GM12878 (cell line): Measurements from ENCODE around the gene MEIOC. TPM values are rescaled to one million over a fixed set of nuclear protein-coding genes. Genes with fewer than 3 reads are reported as not detected.

Experiments
- ATAC-seq: fragments of 200-7000 bp; cut with Tn5 transposase; 3 replicates; pipeline ENCODE4 v1.9.1; 2020; ENCODE audit warnings: mild to moderate bottlenecking, moderate library complexity
- BruUV-seq: library from RNA; stranded (reverse); fragments of 400-500 nt; replicated peaks from 2 replicates; lab custom pipeline; 2021; lab: Mats Ljungman, UMichigan
- CTCF ChIA-PET: fragments of 300-600 bp; sonication (Branson Sonifier 250); formaldehyde crosslinking; extraction: SDS; loops from one replicate; lab custom pipeline; 2021; ENCODE audit warnings: inconsistent platforms; lab: Yijun Ruan, JAX
- POLR2A ChIA-PET: fragments of 350-600 bp; formaldehyde crosslinking; extraction: SDS; loops from one replicate; lab custom pipeline; 2021; ENCODE audit warnings: inconsistent platforms; lab: Charles Lee
- RAD21 ChIA-PET: fragments of 300-600 bp; sonication (Branson Sonifier 250); formaldehyde crosslinking; loops from one replicate; lab custom pipeline; 2023; ENCODE audit warnings: antibody characterized with exemption; ENCODE audit not compliant: unreplicated experiment; lab: Charles Lee
- SMC1A ChIA-PET: fragments of 300-600 bp; sonication (Branson Sonifier 250); formaldehyde crosslinking; loops from one replicate; lab custom pipeline; 2023; ENCODE audit not compliant: unreplicated experiment, uncharacterized antibody; lab: Charles Lee
- DNase-seq: peaks from one replicate; pipeline ENCODE4 v3.0.0-alpha.2; 2011; ENCODE audit warnings: low read depth, low spot score
- FAIRE-seq: peaks from 3 replicates; lab custom pipeline; 2011; peaks lifted over from hg19 to GRCh38; lab: Jason Lieb, UNC
- H2AFZ ChIP-seq: 2 replicates; pipeline ENCODE4 v1.6.0; 2011; ENCODE audit warnings: low read depth, low read length, control low read depth; ENCODE audit not compliant: control insufficient read depth
- H3K27ac ChIP-seq: 2 replicates; pipeline ENCODE4 v1.5.1; 2011; ENCODE audit warnings: control low read depth; ENCODE audit not compliant: control insufficient read depth, insufficient read depth
- H3K27me3 ChIP-seq, 2 experiments: replicated peaks in 1 of 2; 2 replicates each; pipeline versions ENCODE4 v1.6.0 to v1.6.1; 2011; ENCODE audit warnings: low read length in 1 of 2; ENCODE audit not compliant: control insufficient read depth in 2 of 2, insufficient read depth in 2 of 2
- H3K36me3 ChIP-seq, 2 experiments: 2 replicates each; pipeline ENCODE4 v1.5.1; 2011; ENCODE audit warnings: low read length in 1 of 2; ENCODE audit not compliant: control insufficient read depth in 2 of 2, insufficient read depth in 2 of 2
- H3K4me1 ChIP-seq: 2 replicates; pipeline ENCODE4 v1.6.1; 2011; ENCODE audit warnings: mild to moderate bottlenecking, low read length, moderate library complexity, mixed read lengths; ENCODE audit not compliant: control insufficient read depth, insufficient read depth
- H3K4me2 ChIP-seq: 2 replicates; pipeline ENCODE4 v1.6.0; 2011; ENCODE audit warnings: control low read depth; ENCODE audit not compliant: control insufficient read depth, insufficient read depth
- H3K4me3 ChIP-seq: fragments of 200-600 bp; sonication (generic); 2 replicates; pipeline ENCODE4 v1.5.1; 2016
- H3K79me2 ChIP-seq: 2 replicates; pipeline ENCODE4 v1.6.0; 2011; ENCODE audit warnings: low read length; ENCODE audit not compliant: control insufficient read depth, insufficient read depth
- H3K9ac ChIP-seq: 2 replicates; pipeline ENCODE4 v1.8.0; 2011; ENCODE audit warnings: low read length, control low read depth, mixed read lengths; ENCODE audit not compliant: control insufficient read depth, insufficient read depth
- H3K9me3 ChIP-seq: replicated peaks from 3 replicates; pipeline ENCODE4 v1.5.1; 2011; ENCODE audit warnings: mild to moderate bottlenecking, low read length; ENCODE audit not compliant: control insufficient read depth, insufficient read depth
- H4K20me1 ChIP-seq: 2 replicates; pipeline ENCODE4 v1.6.0; 2011; ENCODE audit not compliant: control insufficient read depth, insufficient read depth
- BACH1 ChIP-seq: fragments of 450-650 bp; IDR thresholded peaks from 2 replicates; pipeline ENCODE4 v1.6.1; 2017; ENCODE audit warnings: mild to moderate bottlenecking, borderline replicate concordance
- CEBPB ChIP-seq, 2 experiments: fragments of 150-350 bp in 1 of 2; IDR thresholded peaks; 2 replicates each; pipeline ENCODE4 v1.6.1; 2012 to 2014; ENCODE audit warnings: low read depth in 2 of 2, low read length in 2 of 2, borderline replicate concordance in 1 of 2, inconsistent platforms in 1 of 2
- EGR1 ChIP-seq, 2 experiments: IDR thresholded peaks; 1 replicate in 1 of 2; 2 replicates in 1 of 2; pipeline ENCODE4 v1.6.1; 2011 to 2012; ENCODE audit warnings: low read depth in 2 of 2, low read length in 2 of 2, borderline replicate concordance in 1 of 2, mild to moderate bottlenecking in 1 of 2, moderate library complexity in 1 of 2
- KDM1A ChIP-seq: fragments of 200-600 bp; sonication (generic); IDR thresholded peaks from 2 replicates; pipeline ENCODE4 v1.6.1; 2016; ENCODE audit warnings: borderline replicate concordance
- KLF5 ChIP-seq: fragments of 450-650 bp; IDR thresholded peaks from 2 replicates; pipeline ENCODE4 v1.6.1; 2014; ENCODE audit warnings: mild to moderate bottlenecking; ENCODE audit not compliant: partially characterized antibody
- NBN ChIP-seq: fragments of 450-650 bp; IDR thresholded peaks from 2 replicates; pipeline ENCODE4 v1.6.1; 2016
- PAX8 ChIP-seq: fragments of 450-650 bp; IDR thresholded peaks from 2 replicates; pipeline ENCODE4 v1.6.1; 2017; ENCODE audit warnings: mild to moderate bottlenecking, moderate library complexity
- RAD21 ChIP-seq: IDR thresholded peaks from 2 replicates; pipeline ENCODE4 v1.6.1; 2011; ENCODE audit warnings: mild to moderate bottlenecking, low read depth, low read length, moderate library complexity; ENCODE audit not compliant: insufficient read depth
- RUNX3 ChIP-seq: IDR thresholded peaks from 2 replicates; pipeline ENCODE4 v1.6.1; 2012; ENCODE audit warnings: low read length, inconsistent platforms
- SMAD1 ChIP-seq: fragments of 450-650 bp; IDR thresholded peaks from 2 replicates; pipeline ENCODE4 v1.6.1; 2018; ENCODE audit warnings: mild to moderate bottlenecking, low read depth; ENCODE audit not compliant: partially characterized antibody
- STAT1 ChIP-seq: fragments of 450-650 bp; conservative IDR thresholded peaks from 2 replicates; pipeline ENCODE4 v1.6.1; 2014; ENCODE audit warnings: antibody characterized with exemption, mild to moderate bottlenecking
- ZNF274 ChIP-seq: IDR thresholded peaks from one replicate; pipeline ENCODE4 v1.8.0; 2011; ENCODE audit not compliant: insufficient read length, insufficient read depth
- WGBS: methylation state at CpG from one replicate; pipeline ENCODE4 v1.1.6; 2016; ENCODE audit warnings: low lambda C conversion rate; ENCODE audit not compliant: insufficient replicate concordance, insufficient coverage; ENCODE audit errors: missing lambda C conversion rate; 5-methylcytosine and 5-hydroxymethylcytosine counted together
- in situ Hi-C: fragments of 300-500 bp; cut with MboI; formaldehyde crosslinking; loops from 9 replicates; pipeline ENCODE4 v1.14.3; 2018; ENCODE audit warnings: mixed read lengths
- intact Hi-C: fragments of 100-400 bp; cut with micrococcal nuclease; formaldehyde crosslinking; loops from one replicate; pipeline ENCODE4 v1.14.2; 2022; ENCODE audit not compliant: unreplicated experiment
- polyA plus RNA-seq, 11 experiments: library from polyadenylated mRNA; depleted of rRNA in 4 of 11; unstranded in 6 of 11; stranded (reverse) in 5 of 11; fragments of >200 nt; fragmentation: Nextera tagmentation in 4 of 11; fragmentation: Illumina TruSeq in 1 of 11; extraction: Ambion mirVana in 4 of 11; extraction: Trizol in 1 of 11; gene quantifications; 1 replicate in 1 of 11; 2 replicates in 10 of 11; pipeline versions ENCODE4 v1.2.1 to v1.2.3, GENCODE V29; 2011 to 2016; ENCODE audit warnings: inconsistent platforms in 2 of 11, missing spikeins in 2 of 11, low read depth in 1 of 11
- total RNA-seq, 4 experiments: library from RNA; depleted of rRNA in 3 of 4; stranded (reverse); fragments of >200 nt in 3 of 4; fragmentation: Illumina TruSeq in 1 of 4; extraction: Trizol in 1 of 4; gene quantifications; 2 replicates each; pipeline versions ENCODE4 v1.2.1 to v1.2.3, GENCODE V29; 2013 to 2021
- TF ChIP-seq, protein P1 (sequence below): fragments of 450-650 bp; IDR thresholded peaks from 2 replicates; pipeline ENCODE4 v1.6.1; 2014; ENCODE audit warnings: mild to moderate bottlenecking
- TF ChIP-seq, protein P2 (sequence below): fragments of 450-650 bp; IDR thresholded peaks from 2 replicates; pipeline ENCODE4 v1.6.1; 2016; ENCODE audit warnings: mild to moderate bottlenecking
- TF ChIP-seq, protein P3 (sequence below): fragments of 450-650 bp; IDR thresholded peaks from 2 replicates; pipeline ENCODE4 v1.6.1; 2017; ENCODE audit warnings: mild to moderate bottlenecking, low read depth, inconsistent platforms; ENCODE audit not compliant: poor library complexity, severe bottlenecking

MEIOC gene
- total and polyA plus RNA-seq, 10 of the 15 experiments (the other 5 are each of a cell fraction or from before 2014, with no cell fraction given): 0.01 to 0.48 (median 0.12) TPM; not detected in 4

DNA sequence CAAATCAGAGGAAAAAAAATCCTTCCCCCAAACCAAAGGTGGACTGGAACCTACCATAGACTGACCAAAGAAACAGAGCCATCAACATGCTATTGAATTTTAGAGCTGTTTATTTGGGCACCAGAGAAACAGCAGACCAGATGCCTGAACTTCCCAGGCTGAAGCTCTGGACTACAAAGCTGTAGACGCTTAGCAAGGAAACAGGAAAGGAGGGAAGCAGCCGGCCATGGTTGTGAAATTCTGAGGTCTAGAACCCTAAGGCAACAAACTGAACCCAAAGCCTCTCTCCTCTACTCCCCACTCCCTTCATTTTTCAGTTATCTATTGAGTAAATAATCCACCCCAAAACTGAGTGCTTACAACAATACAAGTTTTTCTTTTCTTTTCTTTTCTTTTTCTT is 45.4 kb upstream of the MEIOC start:
- Histone ChIP-seq H3K4me3 (no peak overlapping the region), H3K79me2 (no peaks in the 10 kb centered on the region), H3K36me3 (no peaks in the 10 kb centered on the region), H3K9me3 (no peaks in the 10 kb centered on the region), H4K20me1 (no peaks in the 10 kb centered on the region), H3K27ac (no peak overlapping the region), H2AFZ (no peak overlapping the region), H3K4me2 (no peak overlapping the region), H3K4me1 (no peaks in the 10 kb centered on the region), H3K9ac (no peak overlapping the region), H3K27me3 (no peaks in the 10 kb centered on the region; a peak in 1 of 4 replicates)
- ChIA-PET CTCF (interaction anchor here (0.7 kb wide), 1 partner anchor 9 kb away, joined by 3 read pairs; no protein-coding TSS in a partner anchor), RAD21 (no interaction called here), POLR2A (no interaction called here), SMC1A (no interaction called here)
- WGBS: 0% methylated on average over 2 of the region's 2 CpGs
- ATAC-seq (no peak), DNase-seq (no peak), FAIRE-seq (no peak)
- in situ Hi-C loops (no loop called here), intact Hi-C loops (no loop called here)
- no TSS peak for BruUV-seq
- TF ChIP-seq RUNX3 (no peak), SMAD1 (no peak), KLF5 (no peak), PAX8 (no peak)

DNA sequence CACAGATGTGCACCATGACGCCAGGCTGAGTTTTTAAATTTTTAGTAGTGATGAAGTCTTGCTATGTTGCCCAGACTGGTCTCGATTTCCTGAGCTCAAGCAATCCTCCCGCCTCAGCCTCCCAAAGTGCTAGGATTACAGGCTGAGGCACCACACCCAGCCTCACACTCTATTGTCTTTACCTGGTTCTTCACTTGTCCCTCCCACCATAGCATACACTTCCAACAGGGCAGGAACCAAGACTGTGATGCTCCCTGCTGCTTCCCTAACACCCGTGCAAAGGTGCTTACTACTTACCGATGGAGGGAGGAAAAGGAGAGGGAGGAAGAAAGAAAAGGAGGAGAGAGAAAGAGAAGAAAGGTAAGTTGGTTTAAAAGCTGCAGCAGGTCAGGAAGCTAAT is 41.4 kb upstream of the MEIOC start:
- no peak overlapping the region for H3K4me3 ChIP-seq
- WGBS: 53% methylated on average over 5 of the region's 5 CpGs
- BruUV-seq: no TSS peak
- H3K9ac ChIP-seq: no peak overlapping the region
- H3K27me3 ChIP-seq: no peaks in the 10 kb centered on the region; a peak in 2 of 4 replicates
- POLR2A ChIA-PET: interaction anchor here (0.6 kb wide), 1 partner anchor 10 kb away, joined by 3 read pairs; no protein-coding TSS in a partner anchor
- in situ Hi-C loops (no loop called here), intact Hi-C loops (no loop called here)
- no peaks in the 10 kb centered on the region for H3K4me1 ChIP-seq
- no peak for DNase-seq
- H4K20me1 ChIP-seq: no peaks in the 10 kb centered on the region
- no peak overlapping the region for H3K27ac ChIP-seq
- no peak overlapping the region for H3K4me2 ChIP-seq
- no peaks in the 10 kb centered on the region for H3K9me3 ChIP-seq
- no peaks in the 10 kb centered on the region for H3K79me2 ChIP-seq
- ATAC-seq: no peak
- CTCF ChIA-PET: no interaction called here
- H2AFZ ChIP-seq: no peak overlapping the region
- no peak for FAIRE-seq
- RAD21 ChIA-PET: no interaction called here
- no peaks in the 10 kb centered on the region for H3K36me3 ChIP-seq
- SMC1A ChIA-PET: interaction anchor here (1.2 kb wide), 1 partner anchor 53 kb away, joined by 4 read pairs; no protein-coding TSS in a partner anchor
- TF ChIP-seq, protein P1, sequence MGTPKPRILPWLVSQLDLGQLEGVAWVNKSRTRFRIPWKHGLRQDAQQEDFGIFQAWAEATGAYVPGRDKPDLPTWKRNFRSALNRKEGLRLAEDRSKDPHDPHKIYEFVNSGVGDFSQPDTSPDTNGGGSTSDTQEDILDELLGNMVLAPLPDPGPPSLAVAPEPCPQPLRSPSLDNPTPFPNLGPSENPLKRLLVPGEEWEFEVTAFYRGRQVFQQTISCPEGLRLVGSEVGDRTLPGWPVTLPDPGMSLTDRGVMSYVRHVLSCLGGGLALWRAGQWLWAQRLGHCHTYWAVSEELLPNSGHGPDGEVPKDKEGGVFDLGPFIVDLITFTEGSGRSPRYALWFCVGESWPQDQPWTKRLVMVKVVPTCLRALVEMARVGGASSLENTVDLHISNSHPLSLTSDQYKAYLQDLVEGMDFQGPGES: no peak
- TF ChIP-seq BACH1 (no peak), KDM1A (no peak), STAT1 (no peak), RAD21 (no peak), CEBPB (IDR thresholded peaks at IDR 0.05; ENCODE audit: borderline replicate concordance in 1 of 2, low read depth in 2 of 2, low read length in 2 of 2) (no peak), EGR1 (IDR thresholded peaks at IDR 0.05; ENCODE audit: borderline replicate concordance in 1 of 2, low read depth in 2 of 2, low read length in 2 of 2) (no peak), ZNF274 (no peak), NBN (no peak), RUNX3 (no peak)
- TF ChIP-seq, protein P2, sequence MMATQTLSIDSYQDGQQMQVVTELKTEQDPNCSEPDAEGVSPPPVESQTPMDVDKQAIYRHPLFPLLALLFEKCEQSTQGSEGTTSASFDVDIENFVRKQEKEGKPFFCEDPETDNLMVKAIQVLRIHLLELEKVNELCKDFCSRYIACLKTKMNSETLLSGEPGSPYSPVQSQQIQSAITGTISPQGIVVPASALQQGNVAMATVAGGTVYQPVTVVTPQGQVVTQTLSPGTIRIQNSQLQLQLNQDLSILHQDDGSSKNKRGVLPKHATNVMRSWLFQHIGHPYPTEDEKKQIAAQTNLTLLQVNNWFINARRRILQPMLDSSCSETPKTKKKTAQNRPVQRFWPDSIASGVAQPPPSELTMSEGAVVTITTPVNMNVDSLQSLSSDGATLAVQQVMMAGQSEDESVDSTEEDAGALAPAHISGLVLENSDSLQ: no peak
- TF ChIP-seq, protein P3, sequence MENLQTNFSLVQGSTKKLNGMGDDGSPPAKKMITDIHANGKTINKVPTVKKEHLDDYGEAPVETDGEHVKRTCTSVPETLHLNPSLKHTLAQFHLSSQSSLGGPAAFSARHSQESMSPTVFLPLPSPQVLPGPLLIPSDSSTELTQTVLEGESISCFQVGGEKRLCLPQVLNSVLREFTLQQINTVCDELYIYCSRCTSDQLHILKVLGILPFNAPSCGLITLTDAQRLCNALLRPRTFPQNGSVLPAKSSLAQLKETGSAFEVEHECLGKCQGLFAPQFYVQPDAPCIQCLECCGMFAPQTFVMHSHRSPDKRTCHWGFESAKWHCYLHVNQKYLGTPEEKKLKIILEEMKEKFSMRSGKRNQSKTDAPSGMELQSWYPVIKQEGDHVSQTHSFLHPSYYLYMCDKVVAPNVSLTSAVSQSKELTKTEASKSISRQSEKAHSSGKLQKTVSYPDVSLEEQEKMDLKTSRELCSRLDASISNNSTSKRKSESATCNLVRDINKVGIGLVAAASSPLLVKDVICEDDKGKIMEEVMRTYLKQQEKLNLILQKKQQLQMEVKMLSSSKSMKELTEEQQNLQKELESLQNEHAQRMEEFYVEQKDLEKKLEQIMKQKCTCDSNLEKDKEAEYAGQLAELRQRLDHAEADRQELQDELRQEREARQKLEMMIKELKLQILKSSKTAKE: no peak
